ENCODE measurements around the gene IFT57. TPM values are rescaled to one million over a fixed set of nuclear protein-coding genes. Genes with fewer than 3 reads are reported as not detected.

Gene IFT57
- polyA plus RNA-seq, 1 donor (not counting 4 experiments of a cell fraction or from before 2014, with no cell fraction given), result 47.6 TPM

- TF ChIP-seq, protein P1, sequence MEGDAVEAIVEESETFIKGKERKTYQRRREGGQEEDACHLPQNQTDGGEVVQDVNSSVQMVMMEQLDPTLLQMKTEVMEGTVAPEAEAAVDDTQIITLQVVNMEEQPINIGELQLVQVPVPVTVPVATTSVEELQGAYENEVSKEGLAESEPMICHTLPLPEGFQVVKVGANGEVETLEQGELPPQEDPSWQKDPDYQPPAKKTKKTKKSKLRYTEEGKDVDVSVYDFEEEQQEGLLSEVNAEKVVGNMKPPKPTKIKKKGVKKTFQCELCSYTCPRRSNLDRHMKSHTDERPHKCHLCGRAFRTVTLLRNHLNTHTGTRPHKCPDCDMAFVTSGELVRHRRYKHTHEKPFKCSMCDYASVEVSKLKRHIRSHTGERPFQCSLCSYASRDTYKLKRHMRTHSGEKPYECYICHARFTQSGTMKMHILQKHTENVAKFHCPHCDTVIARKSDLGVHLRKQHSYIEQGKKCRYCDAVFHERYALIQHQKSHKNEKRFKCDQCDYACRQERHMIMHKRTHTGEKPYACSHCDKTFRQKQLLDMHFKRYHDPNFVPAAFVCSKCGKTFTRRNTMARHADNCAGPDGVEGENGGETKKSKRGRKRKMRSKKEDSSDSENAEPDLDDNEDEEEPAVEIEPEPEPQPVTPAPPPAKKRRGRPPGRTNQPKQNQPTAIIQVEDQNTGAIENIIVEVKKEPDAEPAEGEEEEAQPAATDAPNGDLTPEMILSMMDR (optimal IDR thresholded peaks at IDR 0.05 in 1 of 3, IDR thresholded peaks at IDR 0.05 in 1 of 3, conservative IDR thresholded peaks at IDR 0.05 in 1 of 3; ENCODE audit: extremely low read depth in 1 of 3, insufficient read depth in 2 of 3, low read length in 3 of 3), result no peak
- no peak for TF ChIP-seq EZH2 (IDR thresholded peaks at IDR 0.05; ENCODE audit: low read length)
- DNase-seq (ENCODE audit: low read depth, low spot score) (no peak), FAIRE-seq (no peak)
- no peak overlapping the region for H3K27ac ChIP-seq (ENCODE audit: control insufficient read depth, insufficient read depth, low read length)
- dilution Hi-C loops (cut with MboI; ENCODE audit: extremely low pct_ligation_motif_present, low sequenced_read_pairs), result no loop called here
- no peak overlapping the region for H2AFZ ChIP-seq (ENCODE audit: control insufficient read depth, low read length)
- H3K9ac ChIP-seq (ENCODE audit: control insufficient read depth, extremely low read depth, insufficient read depth, low read length), result no peak overlapping the region
- no peaks in the 10 kb centered on the region for H4K20me1 ChIP-seq (ENCODE audit: control insufficient read depth, extremely low read depth, insufficient read depth, low read length)
- H3K4me3 ChIP-seq (ENCODE audit: control insufficient read depth in 2 of 3, extremely low read depth in 1 of 3, insufficient read depth in 2 of 3, low read depth in 1 of 3, low read length in 3 of 3), result no peak overlapping the region
- H3K9me1 ChIP-seq (ENCODE audit: control insufficient read depth, extremely low read depth, insufficient read depth, low read length), result no peaks in the 10 kb centered on the region
- H3K36me3 ChIP-seq (ENCODE audit: control insufficient read depth in 2 of 2, extremely low read depth in 1 of 2, insufficient read depth in 2 of 2, low read length in 2 of 2), result no peaks in the 10 kb centered on the region
- H3K4me2 ChIP-seq (ENCODE audit: control insufficient read depth, extremely low read depth, insufficient read depth, low read depth, low read length), result no peak overlapping the region
- H3K27me3 ChIP-seq (ENCODE audit: control insufficient read depth, extremely low read depth, insufficient read depth, low read length), result no peaks in the 10 kb centered on the region
- peaks cover 8% of the 10 kb centered on the region for H3K4me1 ChIP-seq (ENCODE audit: control insufficient read depth, extremely low read depth, insufficient read depth, low read length)
- H3K79me2 ChIP-seq (ENCODE audit: control insufficient read depth, insufficient read depth, low read length), result no peaks in the 10 kb centered on the region
- H3K9me3 ChIP-seq (ENCODE audit: control insufficient read depth, low read depth, low read length), result no peaks in the 10 kb centered on the region
Observed at GRCh38 chr3:108178676-108179075, 43.5 kb downstream of the IFT57 start.

DNA sequence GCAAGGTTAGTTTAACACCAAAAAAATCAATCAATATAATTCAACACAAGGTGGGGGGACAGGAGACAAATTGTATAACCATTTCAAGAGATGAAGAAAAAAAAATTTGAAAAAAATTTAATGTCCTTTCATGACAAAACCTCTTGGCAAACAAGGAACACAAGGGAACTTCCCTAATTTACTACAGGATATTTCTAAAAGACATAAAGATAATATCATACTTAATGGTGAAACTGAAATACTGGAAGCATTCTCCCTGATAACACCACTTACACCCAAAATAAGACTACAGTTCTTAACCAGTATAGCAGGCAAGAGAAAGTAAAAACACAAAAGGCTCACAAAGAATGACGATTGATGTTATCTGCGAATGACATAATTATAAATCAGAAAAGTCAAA lies 44.7 kb downstream of the IFT57 start:
- H3K79me2 ChIP-seq (ENCODE audit: control insufficient read depth, insufficient read depth, low read length), result no peaks in the 10 kb centered on the region
- no peaks in the 10 kb centered on the region for H4K20me1 ChIP-seq (ENCODE audit: control insufficient read depth, extremely low read depth, insufficient read depth, low read length)
- no peak overlapping the region for H3K4me2 ChIP-seq (ENCODE audit: control insufficient read depth, extremely low read depth, insufficient read depth, low read depth, low read length)
- no peaks in the 10 kb centered on the region for H3K36me3 ChIP-seq (ENCODE audit: control insufficient read depth in 2 of 2, extremely low read depth in 1 of 2, insufficient read depth in 2 of 2, low read length in 2 of 2)
- FAIRE-seq, result no peak
- H3K4me1 ChIP-seq (ENCODE audit: control insufficient read depth, extremely low read depth, insufficient read depth, low read length), result peaks cover 8% of the 10 kb centered on the region
- no peak for TF ChIP-seq EZH2 (IDR thresholded peaks at IDR 0.05; ENCODE audit: low read length)
- TF ChIP-seq, protein P1 (optimal IDR thresholded peaks at IDR 0.05 in 1 of 3, IDR thresholded peaks at IDR 0.05 in 1 of 3, conservative IDR thresholded peaks at IDR 0.05 in 1 of 3; ENCODE audit: extremely low read depth in 1 of 3, insufficient read depth in 2 of 3, low read length in 3 of 3), result no peak
- dilution Hi-C loops (cut with MboI; ENCODE audit: extremely low pct_ligation_motif_present, low sequenced_read_pairs), result no loop called here
- no peak overlapping the region for H3K4me3 ChIP-seq (ENCODE audit: control insufficient read depth in 2 of 3, extremely low read depth in 1 of 3, insufficient read depth in 2 of 3, low read depth in 1 of 3, low read length in 3 of 3)
- no peaks in the 10 kb centered on the region for H3K9me1 ChIP-seq (ENCODE audit: control insufficient read depth, extremely low read depth, insufficient read depth, low read length)
- no peaks in the 10 kb centered on the region for H3K9me3 ChIP-seq (ENCODE audit: control insufficient read depth, low read depth, low read length)
- H3K27ac ChIP-seq (ENCODE audit: control insufficient read depth, insufficient read depth, low read length), result no peak overlapping the region
- H3K9ac ChIP-seq (ENCODE audit: control insufficient read depth, extremely low read depth, insufficient read depth, low read length), result no peak overlapping the region
- H2AFZ ChIP-seq (ENCODE audit: control insufficient read depth, low read length), result no peak overlapping the region
- no peak for DNase-seq (ENCODE audit: low read depth, low spot score)
- H3K27me3 ChIP-seq (ENCODE audit: control insufficient read depth, extremely low read depth, insufficient read depth, low read length), result no peaks in the 10 kb centered on the region
